ENCODE measurements around the gene ERMP1. TPM values are rescaled to one million over a fixed set of nuclear protein-coding genes. Genes with fewer than 3 reads are reported as not detected.

ERMP1 gene
- total and polyA plus RNA-seq, 2 of the 8 experiments (the other 6 are each of a cell fraction or from before 2014, with no cell fraction given): 12.8 to 16.7 TPM

DNA sequence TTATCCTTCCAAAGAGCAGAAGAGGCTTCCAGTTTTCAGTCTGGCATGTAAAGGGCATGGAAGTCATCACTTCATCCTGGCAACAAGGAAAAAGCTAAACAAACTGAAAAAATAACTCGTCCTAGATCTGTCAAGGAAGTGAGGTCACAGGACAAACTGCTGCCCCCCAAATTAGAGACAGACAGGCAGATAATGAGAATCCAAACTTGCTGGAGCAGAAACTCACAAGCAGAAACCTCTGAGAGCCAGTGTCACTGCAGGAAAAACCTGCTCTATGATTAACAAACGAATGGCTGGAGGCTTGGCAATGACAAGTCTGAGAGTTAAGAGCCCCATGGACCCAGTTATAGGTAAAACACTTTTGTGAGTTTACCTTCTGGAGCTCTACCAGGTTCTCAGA is 38.9 kb upstream of the ERMP1 start:
- H2AFZ ChIP-seq (ENCODE audit: low read length): no peak overlapping the region
- H3K79me2 ChIP-seq (ENCODE audit: control insufficient read depth in 1 of 2, insufficient read depth in 2 of 2, low read length in 2 of 2): no peaks in the 10 kb centered on the region
- H3K56ac ChIP-seq (replicated peaks; ENCODE audit: insufficient read length, low read depth, low read length): no peak overlapping the region
- no peaks in the 10 kb centered on the region for H3K36me3 ChIP-seq (ENCODE audit: control insufficient read depth in 2 of 4, insufficient read depth in 4 of 4, low read length in 3 of 4)
- no peak overlapping the region for H2AK5ac ChIP-seq (ENCODE audit: low read depth, low read length)
- DNase-seq (ENCODE audit: low read depth in 1 of 2, low spot score in 2 of 2): no peak
- H2BK20ac ChIP-seq (ENCODE audit: low read length): no peak overlapping the region
- H2BK15ac ChIP-seq (ENCODE audit: low read length): no peak overlapping the region
- no peaks in the 10 kb centered on the region for H3K27me3 ChIP-seq (replicated peaks in 1 of 4; ENCODE audit: control insufficient read depth in 3 of 4, extremely low read depth in 1 of 4, insufficient read depth in 3 of 4, low read length in 3 of 4)
- no peak overlapping the region for H3K4me2 ChIP-seq (ENCODE audit: insufficient read depth in 1 of 2, low read depth in 2 of 2, low read length in 2 of 2)
- WGBS, 2 experiments (ENCODE audit: extremely low coverage in 1 of 2, insufficient coverage in 1 of 2, insufficient read length in 1 of 2, insufficient replicate concordance in 2 of 2, low coverage in 1 of 2, low lambda C conversion rate in 2 of 2, missing lambda C conversion rate in 1 of 2): 90% methylated on average over 2 of the region's 2 CpGs; no CpG with 5 or more reads in 1 of the 2 experiments
- no peak overlapping the region for H2BK12ac ChIP-seq (ENCODE audit: low read depth, low read length)
- H4K91ac ChIP-seq (replicated peaks; ENCODE audit: insufficient read length, low read length): no peak overlapping the region
- H3K9ac ChIP-seq (replicated peaks in 1 of 4; ENCODE audit: extremely low read depth in 1 of 4, low read depth in 3 of 4, low read length in 3 of 4): no peak overlapping the region
- no peaks in the 10 kb centered on the region for H4K20me1 ChIP-seq (replicated peaks in 1 of 2; ENCODE audit: control insufficient read depth in 1 of 2, insufficient read depth in 2 of 2, low read length in 2 of 2)
- H4K5ac ChIP-seq (ENCODE audit: insufficient read length, low read depth, low read length): no peak overlapping the region
- ChIA-PET POLR2A (ENCODE audit: partially characterized antibody) (no interaction called here), CTCF (ENCODE audit: partially characterized antibody) (interaction anchor here (0.8 to 3.5 kb wide), 3 partner anchors 14 to 435 kb away, joined by 3 to 38 read pairs (median 17); no protein-coding TSS in a partner anchor)
- H3K27ac ChIP-seq (ENCODE audit: low read depth, low read length): no peak overlapping the region
- H3K9me3 ChIP-seq (ENCODE audit: insufficient read depth in 2 of 2, low read depth in 1 of 2, low read length in 1 of 2): no peaks in the 10 kb centered on the region
- FAIRE-seq: no peak
- no peak overlapping the region for H2BK120ac ChIP-seq (replicated peaks; ENCODE audit: low read depth, low read length)
- peaks cover 0 to 3% (median 1%) of the 10 kb centered on the region in 4 experiments; a peak in 1 of 7 replicates for H3K4me1 ChIP-seq (replicated peaks in 1 of 4; ENCODE audit: control insufficient read depth in 3 of 4, insufficient read depth in 4 of 4, low read length in 3 of 4)
- no peak overlapping the region for H3K4ac ChIP-seq (replicated peaks; ENCODE audit: insufficient read length, low read depth, low read length)
- H3K4me3 ChIP-seq (ENCODE audit: extremely low read depth in 1 of 4, insufficient read depth in 2 of 4, low read depth in 3 of 4, low read length in 4 of 4): no peak overlapping the region
- no peak overlapping the region for H3K14ac ChIP-seq (ENCODE audit: insufficient read length)
- H3K23ac ChIP-seq (ENCODE audit: insufficient read length): no peak overlapping the region
- no peak overlapping the region for H2BK5ac ChIP-seq (ENCODE audit: low read depth, low read length)
- no peak overlapping the region for H3K18ac ChIP-seq (ENCODE audit: extremely low read depth, low read length)
- no peaks in the 10 kb centered on the region for H3K79me1 ChIP-seq (ENCODE audit: low read depth, low read length)
- H3K23me2 ChIP-seq (ENCODE audit: low read depth, low read length): no peaks in the 10 kb centered on the region
- H4K8ac ChIP-seq (ENCODE audit: extremely low read depth, insufficient read depth, low read length): no peak overlapping the region
- TF ChIP-seq PHF8 (conservative IDR thresholded peaks at IDR 0.05; ENCODE audit: low read depth, low read length) (no peak), RNF2 (IDR thresholded peaks at IDR 0.05; ENCODE audit: borderline replicate concordance, low read depth, low read length, missing control alignments, poor library complexity, severe bottlenecking) (no peak), EGR1 (IDR thresholded peaks at IDR 0.05; ENCODE audit: borderline replicate concordance, low read depth, low read length) (no peak), KDM5A (IDR thresholded peaks at IDR 0.05; ENCODE audit: low read length) (no peak), RAD21 (IDR thresholded peaks at IDR 0.05 in 1 of 2, conservative IDR thresholded peaks at IDR 0.05 in 1 of 2; ENCODE audit: low read depth in 2 of 2, low read length in 2 of 2) (no peak), POU5F1 (IDR thresholded peaks at IDR 0.05; ENCODE audit: low read depth, low read length) (no peak), SUZ12 (IDR thresholded peaks at IDR 0.05; ENCODE audit: low read length) (no peak), KDM4A (IDR thresholded peaks at IDR 0.05; ENCODE audit: low read depth, low read length, severe bottlenecking) (no peak), CBX5 (IDR thresholded peaks at IDR 0.05; ENCODE audit: low read depth, low read length) (no peak), YY1 (IDR thresholded peaks at IDR 0.05; ENCODE audit: low read depth, low read length) (no peak)
- TF ChIP-seq, protein P1, sequence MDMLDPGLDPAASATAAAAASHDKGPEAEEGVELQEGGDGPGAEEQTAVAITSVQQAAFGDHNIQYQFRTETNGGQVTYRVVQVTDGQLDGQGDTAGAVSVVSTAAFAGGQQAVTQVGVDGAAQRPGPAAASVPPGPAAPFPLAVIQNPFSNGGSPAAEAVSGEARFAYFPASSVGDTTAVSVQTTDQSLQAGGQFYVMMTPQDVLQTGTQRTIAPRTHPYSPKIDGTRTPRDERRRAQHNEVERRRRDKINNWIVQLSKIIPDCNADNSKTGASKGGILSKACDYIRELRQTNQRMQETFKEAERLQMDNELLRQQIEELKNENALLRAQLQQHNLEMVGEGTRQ (IDR thresholded peaks at IDR 0.05; ENCODE audit: low read length): no peak
- TF ChIP-seq, protein P2, sequence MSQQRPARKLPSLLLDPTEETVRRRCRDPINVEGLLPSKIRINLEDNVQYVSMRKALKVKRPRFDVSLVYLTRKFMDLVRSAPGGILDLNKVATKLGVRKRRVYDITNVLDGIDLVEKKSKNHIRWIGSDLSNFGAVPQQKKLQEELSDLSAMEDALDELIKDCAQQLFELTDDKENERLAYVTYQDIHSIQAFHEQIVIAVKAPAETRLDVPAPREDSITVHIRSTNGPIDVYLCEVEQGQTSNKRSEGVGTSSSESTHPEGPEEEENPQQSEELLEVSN (IDR thresholded peaks at IDR 0.05): no peak

Data from H1 (cell line).